ENCODE measurements around the gene MOBP. TPM values are rescaled to one million over a fixed set of nuclear protein-coding genes. Genes with fewer than 3 reads are reported as not detected.
"Not testable (repeated sequence)": the region's sequence is repeated elsewhere in the genome, so short reads cannot be mapped to it uniquely, and the experiment has no call there.

MOBP gene
- total and polyA plus RNA-seq, 11 donors = 0.17 TPM; not detected in 10

DNA sequence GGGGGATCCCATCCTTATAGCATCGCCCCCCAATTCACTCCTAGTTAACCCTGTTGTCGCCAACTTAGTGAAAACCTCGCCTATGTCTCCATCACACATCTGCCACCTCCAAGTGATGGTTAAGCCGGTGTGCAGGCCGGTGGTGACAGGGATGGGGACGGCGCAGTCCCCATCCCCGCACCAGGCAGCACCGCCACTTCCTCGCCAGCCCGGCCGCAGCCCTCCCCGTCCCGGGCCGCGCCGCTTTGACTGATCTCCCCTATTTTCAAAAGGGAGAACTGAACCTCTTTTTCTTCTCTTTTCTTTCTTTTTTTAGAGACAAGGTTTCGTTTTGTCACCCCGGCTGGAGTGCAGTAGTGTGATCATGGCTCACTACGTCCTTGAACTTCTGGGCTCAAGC lies 11.3 kb upstream of the MOBP start:
- Histone ChIP-seq H3K36me3 (no peaks in the 10 kb centered on the region), H3K27me3 (peaks cover 0 to 21% (median 2%) of the 10 kb centered on the region in 9 donors), H3K27ac (no peak overlapping the region), H3K9me3 (no peaks in the 10 kb centered on the region), H3K4me1 (no peaks in the 10 kb centered on the region), H3K4me3 (no peak overlapping the region)
- WGBS, 4 donors = 94 to 97% (median 95%) methylated on average over 20 of the region's 20 CpGs
- no peak for ATAC-seq
- TF ChIP-seq, protein P1, sequence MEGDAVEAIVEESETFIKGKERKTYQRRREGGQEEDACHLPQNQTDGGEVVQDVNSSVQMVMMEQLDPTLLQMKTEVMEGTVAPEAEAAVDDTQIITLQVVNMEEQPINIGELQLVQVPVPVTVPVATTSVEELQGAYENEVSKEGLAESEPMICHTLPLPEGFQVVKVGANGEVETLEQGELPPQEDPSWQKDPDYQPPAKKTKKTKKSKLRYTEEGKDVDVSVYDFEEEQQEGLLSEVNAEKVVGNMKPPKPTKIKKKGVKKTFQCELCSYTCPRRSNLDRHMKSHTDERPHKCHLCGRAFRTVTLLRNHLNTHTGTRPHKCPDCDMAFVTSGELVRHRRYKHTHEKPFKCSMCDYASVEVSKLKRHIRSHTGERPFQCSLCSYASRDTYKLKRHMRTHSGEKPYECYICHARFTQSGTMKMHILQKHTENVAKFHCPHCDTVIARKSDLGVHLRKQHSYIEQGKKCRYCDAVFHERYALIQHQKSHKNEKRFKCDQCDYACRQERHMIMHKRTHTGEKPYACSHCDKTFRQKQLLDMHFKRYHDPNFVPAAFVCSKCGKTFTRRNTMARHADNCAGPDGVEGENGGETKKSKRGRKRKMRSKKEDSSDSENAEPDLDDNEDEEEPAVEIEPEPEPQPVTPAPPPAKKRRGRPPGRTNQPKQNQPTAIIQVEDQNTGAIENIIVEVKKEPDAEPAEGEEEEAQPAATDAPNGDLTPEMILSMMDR (IDR thresholded peaks at IDR 0.05) = no peak
- no peak for TF ChIP-seq POLR2A (IDR thresholded peaks at IDR 0.05)
- intact Hi-C loops (cut with DNase I) = no loop called here
- DNase-seq = no peak

DNA sequence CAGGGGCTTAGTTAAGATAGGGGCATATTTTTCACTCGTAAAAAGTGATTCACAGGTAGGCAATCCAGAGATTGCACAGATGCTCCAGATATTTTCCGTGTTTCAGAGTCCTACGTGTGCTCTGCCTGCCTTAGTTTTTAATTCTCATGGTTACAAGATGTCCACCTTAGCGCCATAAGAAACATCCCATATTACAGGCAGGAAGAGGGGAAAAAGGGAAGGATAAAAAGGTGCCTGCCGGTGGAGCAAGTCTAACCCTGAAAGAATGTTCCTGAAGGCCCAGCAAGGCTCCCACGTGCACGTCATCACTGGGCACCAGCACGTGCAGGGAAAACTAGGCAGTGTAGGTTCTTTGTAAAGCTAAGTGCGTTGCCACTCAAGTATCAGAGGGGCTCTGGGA lies 10.1 kb upstream of the MOBP start:
- DNase-seq = no peak
- WGBS, 4 donors = 77 to 90% (median 81%) methylated on average over 9 of the region's 9 CpGs
- Histone ChIP-seq H3K4me3 (no peak overlapping the region), H3K27ac (no peak overlapping the region), H3K36me3 (no peaks in the 10 kb centered on the region), H3K4me1 (no peaks in the 10 kb centered on the region), H3K9me3 (no peaks in the 10 kb centered on the region), H3K27me3 (peaks cover 0 to 22% (median 2%) of the 10 kb centered on the region in 9 donors)
- intact Hi-C loops (cut with DNase I) = no loop called here
- ATAC-seq = no peak
- TF ChIP-seq, protein P1 (IDR thresholded peaks at IDR 0.05) = no peak
- TF ChIP-seq POLR2A (IDR thresholded peaks at IDR 0.05) = no peak

DNA sequence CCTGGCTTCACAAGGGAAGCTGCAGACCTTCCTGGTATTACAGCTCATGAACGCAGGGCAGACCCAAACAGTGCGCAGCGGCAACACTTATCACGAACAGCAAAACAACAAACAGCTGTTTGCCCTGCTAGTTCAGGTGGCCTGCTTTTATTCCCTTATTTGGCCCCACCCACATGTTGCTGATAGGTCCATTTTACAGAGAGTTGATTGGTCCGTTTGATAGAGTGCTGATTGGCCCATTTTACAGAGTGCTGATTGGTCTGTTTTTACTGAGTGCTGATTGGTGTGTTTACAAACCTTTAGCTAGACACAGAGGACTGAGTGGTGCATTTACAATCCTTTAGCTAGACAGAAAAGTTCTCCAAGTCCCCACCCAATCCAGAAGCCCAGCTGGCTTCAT lies 8.9 kb upstream of the MOBP start:
- H3K9me3 ChIP-seq; H3K36me3 ChIP-seq; H3K4me1 ChIP-seq; ATAC-seq; intact Hi-C loops (cut with DNase I); DNase-seq; H3K27ac ChIP-seq; H3K4me3 ChIP-seq: not testable (repeated sequence)
- WGBS, 4 donors = 81 to 92% (median 84%) methylated on average over 5 of the region's 5 CpGs
- peaks cover 0 to 22% (median 2%) of the 10 kb centered on the region in 9 donors for H3K27me3 ChIP-seq

DNA sequence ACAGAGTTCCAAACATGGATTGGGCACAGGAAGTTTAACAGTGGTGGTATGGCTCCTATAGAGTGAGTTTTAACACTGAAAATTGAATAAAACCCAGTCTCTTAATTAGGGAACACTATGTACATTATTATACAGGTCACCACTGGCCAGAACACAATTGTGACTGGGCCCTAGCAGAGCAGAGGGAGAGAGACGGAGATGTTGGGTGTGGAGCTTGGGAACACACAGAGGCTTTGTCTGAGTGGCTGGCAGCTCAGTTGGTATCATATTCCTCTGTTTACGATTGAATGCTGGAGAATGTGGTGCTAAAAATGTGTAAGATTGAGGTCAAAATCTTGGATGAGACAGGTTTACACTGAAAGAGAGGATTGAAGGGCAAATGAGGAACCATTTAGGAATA lies 6.8 kb upstream of the MOBP start:
- TF ChIP-seq, protein P1 (IDR thresholded peaks at IDR 0.05) = no peak
- no peak for TF ChIP-seq POLR2A (IDR thresholded peaks at IDR 0.05)
- no peaks in the 10 kb centered on the region for H3K36me3 ChIP-seq
- intact Hi-C loops (cut with DNase I) = no loop called here
- ATAC-seq = no peak
- H3K9me3 ChIP-seq = no peaks in the 10 kb centered on the region
- 63 to 75% (median 65%) methylated on average over 2 of the region's 2 CpGs for WGBS, 4 donors
- no peak overlapping the region for H3K27ac ChIP-seq
- H3K4me1 ChIP-seq = no peaks in the 10 kb centered on the region
- DNase-seq = no peak
- H3K27me3 ChIP-seq = peaks cover 0 to 19% (median 0%) of the 10 kb centered on the region in 9 donors
- H3K4me3 ChIP-seq = no peak overlapping the region

DNA sequence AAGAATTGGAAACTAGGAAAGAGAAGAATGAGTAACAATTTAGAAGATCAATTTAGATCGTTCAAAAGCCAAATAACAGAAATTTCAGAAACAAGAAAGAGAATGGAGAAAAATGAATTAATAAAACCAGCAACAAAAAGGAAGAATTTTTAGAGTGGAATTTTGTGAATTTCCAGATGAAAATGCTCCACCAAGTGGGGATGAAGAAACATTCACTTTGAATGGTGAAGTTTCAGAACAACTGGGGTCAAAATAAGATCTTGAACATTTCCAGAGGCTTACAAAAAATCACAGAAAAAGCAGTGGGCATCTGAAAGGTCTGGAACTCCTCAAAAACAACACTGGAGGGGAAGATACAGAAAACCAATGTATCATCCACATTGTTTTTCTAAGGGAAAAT lies 4.2 kb upstream of the MOBP start:
- peaks cover 0 to 13% (median 0%) of the 10 kb centered on the region in 9 donors for H3K27me3 ChIP-seq
- H3K9me3 ChIP-seq = no peaks in the 10 kb centered on the region
- 0 to 47% (median 19%) methylated on average over 1 of the region's 1 CpG for WGBS, 4 donors
- H3K27ac ChIP-seq = no peak overlapping the region
- no peaks in the 10 kb centered on the region for H3K4me1 ChIP-seq
- no peak for DNase-seq
- H3K36me3 ChIP-seq = no peaks in the 10 kb centered on the region
- H3K4me3 ChIP-seq = no peak overlapping the region
- no peak for TF ChIP-seq POLR2A (IDR thresholded peaks at IDR 0.05)
- TF ChIP-seq, protein P1 (IDR thresholded peaks at IDR 0.05) = no peak
- intact Hi-C loops (cut with DNase I) = no loop called here
- no peak for ATAC-seq

Data from heart left ventricle (tissue), 16 donors.